Vagina (tissue), 2 donors: ENCODE measurements around the gene PPFIA2.

Experiments used
- POLR2A ChIP-seq, 2 donors: fragments of 450-650 bp; IDR thresholded peaks; one replicate each; pipeline ENCODE4 v1.6.1; 2017; ENCODE audit warnings: antibody characterized with exemption in 2 of 2, mild to moderate bottlenecking in 2 of 2, moderate library complexity in 2 of 2
- POLR2AphosphoS5 ChIP-seq, 2 donors: sonication (generic); formaldehyde crosslinking; IDR thresholded peaks; one replicate each; pipeline ENCODE4 v1.9.0; 2017; ENCODE audit warnings: antibody characterized with exemption in 2 of 2, mild to moderate bottlenecking in 2 of 2, low read depth in 1 of 2; ENCODE audit not compliant: insufficient read depth in 1 of 2
- TF ChIP-seq, protein P1 (sequence below), 3 experiments: fragments of 450-650 bp in 2 of 3; fragments of 200-600 bp in 1 of 3; sonication (generic) in 1 of 3; IDR thresholded peaks; one replicate each; pipeline ENCODE4 v1.5.1; 2017 to 2019; ENCODE audit warnings: antibody characterized with exemption in 3 of 3, mild to moderate bottlenecking in 2 of 3, moderate library complexity in 2 of 3

DNA sequence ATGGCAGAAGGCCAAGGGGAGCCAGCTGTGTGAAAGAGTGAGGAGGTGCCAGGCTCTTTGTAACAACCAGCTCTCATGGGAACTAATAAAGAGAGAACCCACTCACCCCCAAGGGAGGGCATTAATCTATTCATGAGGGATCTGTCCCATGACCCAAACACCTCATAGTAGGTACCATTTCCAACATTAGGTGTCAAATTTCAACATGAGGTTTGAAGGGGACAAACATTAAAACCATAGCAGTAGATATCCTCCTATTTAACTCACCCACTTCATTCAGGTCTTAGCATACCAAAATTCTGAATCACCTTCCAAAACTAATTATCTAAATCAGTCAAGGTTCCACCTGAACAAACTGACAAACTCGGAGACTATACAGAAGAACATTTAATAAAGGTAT, 75.3 kb downstream of the PPFIA2 start:
- TF ChIP-seq POLR2A (IDR thresholded peaks at IDR 0.05) (no peak), POLR2AphosphoS5 (IDR thresholded peaks at IDR 0.05; ENCODE audit: insufficient read depth in 1 of 2, low read depth in 1 of 2) (no peak)
- TF ChIP-seq, protein P1, sequence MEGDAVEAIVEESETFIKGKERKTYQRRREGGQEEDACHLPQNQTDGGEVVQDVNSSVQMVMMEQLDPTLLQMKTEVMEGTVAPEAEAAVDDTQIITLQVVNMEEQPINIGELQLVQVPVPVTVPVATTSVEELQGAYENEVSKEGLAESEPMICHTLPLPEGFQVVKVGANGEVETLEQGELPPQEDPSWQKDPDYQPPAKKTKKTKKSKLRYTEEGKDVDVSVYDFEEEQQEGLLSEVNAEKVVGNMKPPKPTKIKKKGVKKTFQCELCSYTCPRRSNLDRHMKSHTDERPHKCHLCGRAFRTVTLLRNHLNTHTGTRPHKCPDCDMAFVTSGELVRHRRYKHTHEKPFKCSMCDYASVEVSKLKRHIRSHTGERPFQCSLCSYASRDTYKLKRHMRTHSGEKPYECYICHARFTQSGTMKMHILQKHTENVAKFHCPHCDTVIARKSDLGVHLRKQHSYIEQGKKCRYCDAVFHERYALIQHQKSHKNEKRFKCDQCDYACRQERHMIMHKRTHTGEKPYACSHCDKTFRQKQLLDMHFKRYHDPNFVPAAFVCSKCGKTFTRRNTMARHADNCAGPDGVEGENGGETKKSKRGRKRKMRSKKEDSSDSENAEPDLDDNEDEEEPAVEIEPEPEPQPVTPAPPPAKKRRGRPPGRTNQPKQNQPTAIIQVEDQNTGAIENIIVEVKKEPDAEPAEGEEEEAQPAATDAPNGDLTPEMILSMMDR (IDR thresholded peaks at IDR 0.05): no peak
